IMR-90 (cell line): ENCODE results near the gene HOXB9. TPM values are rescaled to one million over a fixed set of nuclear protein-coding genes. Genes with fewer than 3 reads are reported as not detected.
A peak's percentile ranks its signal among the peaks of the same experiment; 100 is the strongest.

Source experiments
- ATAC-seq: fragments of 200-7000 bp; cut with Tn5 transposase; 2 replicates; pipeline ENCODE4 v1.9.1; 2020; ENCODE audit warnings: low read depth, mild to moderate bottlenecking, moderate library complexity
- BruUV-seq: library from RNA; stranded (reverse); fragments of 400-500 nt; replicated peaks from 2 replicates; lab custom pipeline; 2021; lab: Mats Ljungman, UMichigan
- CTCF ChIA-PET: fragments of 300-600 bp; formaldehyde crosslinking; extraction: SDS; loops from one replicate; lab custom pipeline; 2021; ENCODE audit warnings: antibody characterized with exemption; lab: Yijun Ruan, JAX
- POLR2A ChIA-PET: fragments of 300-600 bp; sonication (Branson Sonifier 250); formaldehyde crosslinking; loops from one replicate; lab custom pipeline; 2022; ENCODE audit warnings: antibody characterized with exemption; ENCODE audit not compliant: unreplicated experiment; lab: Charles Lee
- DNase-seq: peaks from one replicate; pipeline ENCODE4 v3.0.0; 2013
- H2AFZ ChIP-seq: replicated peaks from 2 replicates; pipeline ENCODE3; 2013; ENCODE audit warnings: low read length, mild to moderate bottlenecking; ENCODE audit not compliant: poor library complexity
- H2AK5ac ChIP-seq: 2 replicates; pipeline ENCODE4 v1.6.1; 2013; ENCODE audit warnings: low read depth, low read length, inconsistent platforms
- H2AK9ac ChIP-seq: replicated peaks from 2 replicates; pipeline ENCODE3; 2013; ENCODE audit warnings: mild to moderate bottlenecking, low read depth, low read length, moderate library complexity; ENCODE audit not compliant: poor library complexity
- H2BK120ac ChIP-seq: 2 replicates; pipeline ENCODE4 v1.6.1; 2013; ENCODE audit warnings: low read depth, low read length, inconsistent platforms
- H2BK15ac ChIP-seq: 3 replicates; pipeline ENCODE4 v1.6.1; 2013; ENCODE audit warnings: low read depth, low read length, inconsistent platforms
- H2BK20ac ChIP-seq: 2 replicates; pipeline ENCODE4 v1.6.1; 2013; ENCODE audit warnings: low read depth, mild to moderate bottlenecking, inconsistent platforms, low read length, moderate library complexity
- H2BK5ac ChIP-seq: 2 replicates; pipeline ENCODE4 v1.6.1; 2013; ENCODE audit warnings: mild to moderate bottlenecking, low read depth, low read length, inconsistent platforms; ENCODE audit not compliant: poor library complexity, severe bottlenecking
- H3K14ac ChIP-seq: replicated peaks from 2 replicates; pipeline ENCODE4 v1.6.1; 2013; ENCODE audit warnings: low read depth, low read length, inconsistent platforms
- H3K18ac ChIP-seq: 2 replicates; pipeline ENCODE4 v1.6.1; 2013; ENCODE audit warnings: low read depth, low read length, control low read depth
- H3K23ac ChIP-seq: 2 replicates; pipeline ENCODE4 v1.6.1; 2013; ENCODE audit warnings: low read depth, low read length, inconsistent platforms
- H3K27ac ChIP-seq: 2 replicates; pipeline ENCODE4 v1.5.1; 2013; ENCODE audit warnings: mild to moderate bottlenecking, control low read depth, low read length; ENCODE audit not compliant: insufficient read depth
- H3K27me3 ChIP-seq: 2 replicates; pipeline ENCODE4 v1.6.1; 2013; ENCODE audit warnings: low read length; ENCODE audit not compliant: control insufficient read depth, insufficient read depth
- H3K36me3 ChIP-seq: 2 replicates; pipeline ENCODE4 v1.6.1; 2013; ENCODE audit warnings: low read length, mixed read lengths; ENCODE audit not compliant: control insufficient read depth, insufficient read depth
- H3K4ac ChIP-seq: 2 replicates; pipeline ENCODE4 v1.6.1; 2013; ENCODE audit warnings: low read depth, low read length, inconsistent platforms
- H3K4me1 ChIP-seq: 2 replicates; pipeline ENCODE4 v1.6.1; 2013; ENCODE audit warnings: low read length, mixed read lengths; ENCODE audit not compliant: control insufficient read depth, insufficient read depth
- H3K4me2 ChIP-seq: 2 replicates; pipeline ENCODE4 v1.6.1; 2013; ENCODE audit warnings: low read depth, mild to moderate bottlenecking, control low read depth, low read length, moderate library complexity
- H3K4me3 ChIP-seq: 2 replicates; pipeline ENCODE4 v1.5.1; 2013; ENCODE audit warnings: low read depth, mild to moderate bottlenecking, control low read depth, low read length, moderate library complexity; ENCODE audit not compliant: insufficient read depth
- H3K56ac ChIP-seq: 2 replicates; pipeline ENCODE4 v1.6.1; 2013; ENCODE audit warnings: low read length, inconsistent platforms; ENCODE audit not compliant: insufficient read depth; ENCODE audit errors: extremely low read depth
- H3K79me1 ChIP-seq, 2 experiments: 2 replicates each; pipeline ENCODE4 v1.6.1; 2013; ENCODE audit warnings: low read length in 2 of 2, inconsistent platforms in 1 of 2, low read depth in 1 of 2
- H3K9ac ChIP-seq: 2 replicates; pipeline ENCODE4 v1.6.1; 2013; ENCODE audit warnings: low read depth, low read length, control low read depth
- H3K9me1 ChIP-seq: 2 replicates; pipeline ENCODE4 v1.6.1; 2013; ENCODE audit warnings: low read length, inconsistent platforms; ENCODE audit not compliant: insufficient read depth
- H3K9me3 ChIP-seq: 2 replicates; pipeline ENCODE4 v1.6.1; 2013; ENCODE audit warnings: low read length; ENCODE audit not compliant: control insufficient read depth, insufficient read depth
- H4K20me1 ChIP-seq: 2 replicates; pipeline ENCODE4 v1.6.1; 2013; ENCODE audit warnings: low read length, inconsistent platforms; ENCODE audit not compliant: insufficient read depth
- H4K5ac ChIP-seq: 2 replicates; pipeline ENCODE4 v1.6.1; 2013; ENCODE audit warnings: mild to moderate bottlenecking, low read depth, low read length, control low read depth
- H4K8ac ChIP-seq, 2 experiments: 2 replicates each; pipeline ENCODE4 v1.6.1; 2013; ENCODE audit warnings: low read depth in 2 of 2, low read length in 2 of 2, control low read depth in 1 of 2, inconsistent platforms in 1 of 2
- H4K91ac ChIP-seq: 2 replicates; pipeline ENCODE4 v1.6.1; 2013; ENCODE audit warnings: low read depth, low read length, inconsistent platforms; ENCODE audit not compliant: insufficient read depth
- CHD1 ChIP-seq: IDR thresholded peaks from 2 replicates; pipeline ENCODE4 v1.6.1; 2012; ENCODE audit warnings: low read depth, low read length, improper control_type of control experiment
- MAFK ChIP-seq: IDR thresholded peaks from 2 replicates; pipeline ENCODE4 v1.6.1; 2012; ENCODE audit warnings: low read depth, low read length, improper control_type of control experiment
- NFE2L2 ChIP-seq: fragments of 150-350 bp; IDR thresholded peaks from 2 replicates; pipeline ENCODE4 v1.6.1; 2016; ENCODE audit warnings: low read depth, mild to moderate bottlenecking, low read length
- WGBS, 2 experiments: methylation state at CpG; one replicate each; pipeline versions ENCODE4 v1.1.5 to v1.1.7; 2013; ENCODE audit warnings: missing lambda C conversion rate in 2 of 2; ENCODE audit not compliant: insufficient read length in 1 of 2; ENCODE audit errors: extremely low coverage in 2 of 2; 5-methylcytosine and 5-hydroxymethylcytosine counted together
- dilution Hi-C: fragments of 300-500 bp; cut with HindIII; formaldehyde crosslinking; loops from one replicate; pipeline ENCODE4 v1.14.3; 2018; ENCODE audit warnings: low sequenced_read_pairs; ENCODE audit not compliant: unreplicated experiment
- in situ Hi-C: fragments of 300-500 bp; cut with MboI; formaldehyde crosslinking; loops from 3 replicates; pipeline ENCODE4 v1.14.3; 2019; ENCODE audit warnings: low sequenced_read_pairs, inconsistent platforms, mixed read lengths
- intact Hi-C: fragments of 100-400 bp; cut with micrococcal nuclease; formaldehyde crosslinking; loops from 2 replicates; pipeline ENCODE4 v1.10.0; 2022
- polyA plus RNA-seq, 3 experiments: library from polyadenylated mRNA; depleted of rRNA; stranded (reverse); fragments of >200 nt; gene quantifications; 2 replicates each; pipeline ENCODE4 v1.2.3, GENCODE V29; 2012; ENCODE audit warnings: low replicate concordance in 1 of 3
- total RNA-seq: library from RNA; depleted of rRNA; stranded (reverse); fragments of >200 nt; gene quantifications from 2 replicates; pipeline ENCODE4 v1.2.3, GENCODE V29; 2012

Gene HOXB9
- total and polyA plus RNA-seq, 2 of the 4 experiments (the other 2 are of a cell fraction) = 0.05 TPM; not detected in 1

GRCh38 chr17:48610282-48611211 is 15.6 kb downstream of the HOXB9 start, which contains the start of gene HOXB7 (continued):
- TF ChIP-seq MAFK (no peak), CHD1 (no peak)

GRCh38 chr17:48609759-48610281 is 16.3 kb downstream of the HOXB9 start:
- H3K27ac ChIP-seq = peak overlapping the region; percentile 93
- no TSS peak for BruUV-seq
- dilution Hi-C loops = no loop called here

More at GRCh38 chr17:48609759-48610281, 16.3 kb downstream of the HOXB9 start:
- peak overlapping the region; percentile 45; the same call in 1 of the 2 replicates for H3K56ac ChIP-seq
- H4K5ac ChIP-seq = peak overlapping the region; percentile 72
- in situ Hi-C loops (no loop called here), intact Hi-C loops (loop anchor here (1.0 kb wide), 1 partner anchor 12 kb away; no protein-coding TSS in a partner anchor)
- CTCF ChIA-PET = interaction anchor here (0.7 to 1.6 kb wide), 2 partner anchors 9 to 15 kb away, joined by 3 to 4 read pairs; no protein-coding TSS in a partner anchor
- peaks cover 9 to 40% of the 10 kb centered on the region in 2 experiments; a peak in 3 of 4 replicates for H3K79me1 ChIP-seq
- H2AK5ac ChIP-seq = peak overlapping the region; percentile 84
- peak overlapping the region; percentile 48 for H2BK120ac ChIP-seq
- TF ChIP-seq NFE2L2 = no peak
- no peak for TF ChIP-seq MAFK
- ATAC-seq = no peak
- H2BK5ac ChIP-seq = peak overlapping the region; percentile 22
- peak overlapping the region; percentile 90 for H3K9ac ChIP-seq
- no peaks in the 10 kb centered on the region for H3K9me3 ChIP-seq
- H3K23ac ChIP-seq = peak overlapping the region; percentile 48; the same call in 1 of the 2 replicates
- H4K20me1 ChIP-seq = no peaks in the 10 kb centered on the region
- no peaks in the 10 kb centered on the region for H3K27me3 ChIP-seq
- H3K14ac ChIP-seq = peak overlapping the region; percentile 48
- H2BK20ac ChIP-seq = no peak overlapping the region
- peak overlapping the region; percentile 88 for H3K4me2 ChIP-seq
- peak overlapping the region; percentile 61 for H3K4me3 ChIP-seq
- peaks cover 7% of the 10 kb centered on the region for H3K36me3 ChIP-seq
- DNase-seq = no peak
- peak overlapping the region; percentile 93 to 95; a peak in 3 of 4 replicates for H4K8ac ChIP-seq
- peak overlapping the region; percentile 84 for H2AK9ac ChIP-seq
- 0% methylated on average over 4 of the region's 15 CpGs; no CpG with 5 or more reads in 1 of the 2 experiments for WGBS, 2 experiments
- 0 out of 2 replicates have a peak, but pooled peaks cover 3% of the 10 kb centered on the region for H3K9me1 ChIP-seq
- H3K18ac ChIP-seq = peak overlapping the region; percentile 24; the same call in 1 of the 2 replicates
- POLR2A ChIA-PET = interaction anchor here (0.5 to 1.1 kb wide), 3 partner anchors 10 to 263 kb away, joined by 4 to 5 read pairs (median 5); no protein-coding TSS in a partner anchor
- H2BK15ac ChIP-seq = no peak overlapping the region
- H2AFZ ChIP-seq = peak overlapping the region; percentile 94
- peak overlapping the region; percentile 76 for H3K4ac ChIP-seq
- H4K91ac ChIP-seq = peak overlapping the region; percentile 79
- peaks cover 14% of the 10 kb centered on the region for H3K4me1 ChIP-seq
